Measurements from ENCODE around the gene CENPS.

Gene CENPS

GRCh38 chr1:10433790-10434189, 3.6 kb downstream of the CENPS start:
- H3K4me1 ChIP-seq (ENCODE audit: control insufficient read depth, insufficient read depth, low read length): peaks cover 3% of the 10 kb centered on the region
- H3K9me3 ChIP-seq (ENCODE audit: control insufficient read depth, low read length): no peaks in the 10 kb centered on the region
- 93 to 96% methylated on average over 8 to 10 of the region's 11 CpGs for WGBS, 2 experiments
- no peak overlapping the region for H3K27ac ChIP-seq (ENCODE audit: insufficient read depth, low read depth, low read length, poor library complexity, severe bottlenecking)
- no peaks in the 10 kb centered on the region for H3K27me3 ChIP-seq (ENCODE audit: control insufficient read depth, insufficient read depth, low read length, poor library complexity, severe bottlenecking)
- no peaks in the 10 kb centered on the region for H3K36me3 ChIP-seq (ENCODE audit: control insufficient read depth, insufficient read depth, low read length)
- no peak overlapping the region for H3K4me3 ChIP-seq (ENCODE audit: insufficient read depth, low read depth, low read length)

GRCh38 chr1:10434590-10434989, 4.4 kb downstream of the CENPS start:
- WGBS, 2 experiments: 94 to 95% methylated on average over 5 of the region's 5 CpGs
- no peaks in the 10 kb centered on the region for H3K36me3 ChIP-seq (ENCODE audit: control insufficient read depth, insufficient read depth, low read length)
- no peaks in the 10 kb centered on the region for H3K27me3 ChIP-seq (ENCODE audit: control insufficient read depth, insufficient read depth, low read length, poor library complexity, severe bottlenecking)

GRCh38 chr1:10437052-10437451, 6.8 kb downstream of the CENPS start:
- no peak overlapping the region for H3K4me3 ChIP-seq (ENCODE audit: insufficient read depth, low read depth, low read length)
- no peak overlapping the region for H3K27ac ChIP-seq (ENCODE audit: insufficient read depth, low read depth, low read length, poor library complexity, severe bottlenecking)
- H3K27me3 ChIP-seq (ENCODE audit: control insufficient read depth, insufficient read depth, low read length, poor library complexity, severe bottlenecking): no peaks in the 10 kb centered on the region
- peaks cover 11% of the 10 kb centered on the region for H3K36me3 ChIP-seq (ENCODE audit: control insufficient read depth, insufficient read depth, low read length)
- H3K9me3 ChIP-seq (ENCODE audit: control insufficient read depth, low read length): no peaks in the 10 kb centered on the region
- 92 to 100% methylated on average over 1 of the region's 1 CpG for WGBS, 2 experiments
- no peaks in the 10 kb centered on the region for H3K4me1 ChIP-seq (ENCODE audit: control insufficient read depth, insufficient read depth, low read length)

More at GRCh38 chr1:10434590-10434989, 4.4 kb downstream of the CENPS start:
- no peaks in the 10 kb centered on the region for H3K9me3 ChIP-seq (ENCODE audit: control insufficient read depth, low read length)
- no peak overlapping the region for H3K4me3 ChIP-seq (ENCODE audit: insufficient read depth, low read depth, low read length)
- H3K4me1 ChIP-seq (ENCODE audit: control insufficient read depth, insufficient read depth, low read length): peaks cover 3% of the 10 kb centered on the region
- H3K27ac ChIP-seq (ENCODE audit: insufficient read depth, low read depth, low read length, poor library complexity, severe bottlenecking): no peak overlapping the region

GRCh38 chr1:10438677-10439163, 8.5 kb downstream of the CENPS start:
- Histone ChIP-seq H3K36me3 (ENCODE audit: control insufficient read depth, insufficient read depth, low read length) (peaks cover 11% of the 10 kb centered on the region), H3K27me3 (ENCODE audit: control insufficient read depth, insufficient read depth, low read length, poor library complexity, severe bottlenecking) (no peaks in the 10 kb centered on the region), H3K4me1 (ENCODE audit: control insufficient read depth, insufficient read depth, low read length) (no peaks in the 10 kb centered on the region), H3K9me3 (ENCODE audit: control insufficient read depth, low read length) (no peaks in the 10 kb centered on the region), H3K27ac (ENCODE audit: insufficient read depth, low read depth, low read length, poor library complexity, severe bottlenecking) (no peak overlapping the region), H3K4me3 (ENCODE audit: insufficient read depth, low read depth, low read length) (no peak overlapping the region)
- 91 to 93% methylated on average over 7 of the region's 7 CpGs for WGBS, 2 experiments

- Histone ChIP-seq H3K27me3 (ENCODE audit: control insufficient read depth, insufficient read depth, low read length, poor library complexity, severe bottlenecking) (no peaks in the 10 kb centered on the region), H3K36me3 (ENCODE audit: control insufficient read depth, insufficient read depth, low read length) (peaks cover 11% of the 10 kb centered on the region), H3K4me3 (ENCODE audit: insufficient read depth, low read depth, low read length) (no peak overlapping the region), H3K9me3 (ENCODE audit: control insufficient read depth, low read length) (no peaks in the 10 kb centered on the region), H3K27ac (ENCODE audit: insufficient read depth, low read depth, low read length, poor library complexity, severe bottlenecking) (no peak overlapping the region), H3K4me1 (ENCODE audit: control insufficient read depth, insufficient read depth, low read length) (no peaks in the 10 kb centered on the region)
- 97 to 98% methylated on average over 2 of the region's 2 CpGs for WGBS, 2 experiments
These were observed 10.1 kb downstream of the CENPS start for GRCh38 chr1:10440305-10440704.

GRCh38 chr1:10440794-10441193, 10.6 kb downstream of the CENPS start:
- H3K4me1 ChIP-seq (ENCODE audit: control insufficient read depth, insufficient read depth, low read length): no peaks in the 10 kb centered on the region
- H3K27me3 ChIP-seq (ENCODE audit: control insufficient read depth, insufficient read depth, low read length, poor library complexity, severe bottlenecking): no peaks in the 10 kb centered on the region
- no peak overlapping the region for H3K4me3 ChIP-seq (ENCODE audit: insufficient read depth, low read depth, low read length)
- peaks cover 11% of the 10 kb centered on the region for H3K36me3 ChIP-seq (ENCODE audit: control insufficient read depth, insufficient read depth, low read length)
- no peaks in the 10 kb centered on the region for H3K9me3 ChIP-seq (ENCODE audit: control insufficient read depth, low read length)
- WGBS, 2 experiments: 92 to 95% methylated on average over 5 of the region's 5 CpGs
- no peak overlapping the region for H3K27ac ChIP-seq (ENCODE audit: insufficient read depth, low read depth, low read length, poor library complexity, severe bottlenecking)

- H3K36me3 ChIP-seq (ENCODE audit: control insufficient read depth, insufficient read depth, low read length): peaks cover 11% of the 10 kb centered on the region
- no peaks in the 10 kb centered on the region for H3K27me3 ChIP-seq (ENCODE audit: control insufficient read depth, insufficient read depth, low read length, poor library complexity, severe bottlenecking)
- no peak overlapping the region for H3K4me3 ChIP-seq (ENCODE audit: insufficient read depth, low read depth, low read length)
- H3K9me3 ChIP-seq (ENCODE audit: control insufficient read depth, low read length): no peaks in the 10 kb centered on the region
- WGBS, 2 experiments: 95 to 96% methylated on average over 6 of the region's 6 CpGs
- H3K4me1 ChIP-seq (ENCODE audit: control insufficient read depth, insufficient read depth, low read length): no peaks in the 10 kb centered on the region
- no peak overlapping the region for H3K27ac ChIP-seq (ENCODE audit: insufficient read depth, low read depth, low read length, poor library complexity, severe bottlenecking)
These were observed 14.0 kb downstream of the CENPS start for GRCh38 chr1:10444248-10444647.

GRCh38 chr1:10444795-10445397, 14.7 kb downstream of the CENPS start:
- Histone ChIP-seq H3K36me3 (ENCODE audit: control insufficient read depth, insufficient read depth, low read length) (peaks cover 10% of the 10 kb centered on the region), H3K27me3 (ENCODE audit: control insufficient read depth, insufficient read depth, low read length, poor library complexity, severe bottlenecking) (no peaks in the 10 kb centered on the region), H3K4me3 (ENCODE audit: insufficient read depth, low read depth, low read length) (no peak overlapping the region), H3K27ac (ENCODE audit: insufficient read depth, low read depth, low read length, poor library complexity, severe bottlenecking) (no peak overlapping the region), H3K9me3 (ENCODE audit: control insufficient read depth, low read length) (no peaks in the 10 kb centered on the region), H3K4me1 (ENCODE audit: control insufficient read depth, insufficient read depth, low read length) (peaks cover 2% of the 10 kb centered on the region)
- 92 to 97% methylated on average over 7 of the region's 7 CpGs for WGBS, 2 experiments

GRCh38 chr1:10446790-10447422, 16.7 kb downstream of the CENPS start:
- Histone ChIP-seq H3K4me1 (ENCODE audit: control insufficient read depth, insufficient read depth, low read length) (peaks cover 20% of the 10 kb centered on the region), H3K27me3 (ENCODE audit: control insufficient read depth, insufficient read depth, low read length, poor library complexity, severe bottlenecking) (no peaks in the 10 kb centered on the region), H3K9me3 (ENCODE audit: control insufficient read depth, low read length) (no peaks in the 10 kb centered on the region), H3K4me3 (ENCODE audit: insufficient read depth, low read depth, low read length) (no peak overlapping the region), H3K27ac (ENCODE audit: insufficient read depth, low read depth, low read length, poor library complexity, severe bottlenecking) (no peak overlapping the region), H3K36me3 (ENCODE audit: control insufficient read depth, insufficient read depth, low read length) (no peaks in the 10 kb centered on the region)
- WGBS, 2 experiments: 96 to 98% methylated on average over 7 of the region's 7 CpGs

- Histone ChIP-seq H3K4me3 (ENCODE audit: insufficient read depth, low read depth, low read length) (no peak within 1 kb of the TSS), H3K27me3 (ENCODE audit: control insufficient read depth, insufficient read depth, low read length, poor library complexity, severe bottlenecking) (no peaks in the 10 kb centered on the region), H3K27ac (ENCODE audit: insufficient read depth, low read depth, low read length, poor library complexity, severe bottlenecking) (no peak within 1 kb of the TSS), H3K4me1 (ENCODE audit: control insufficient read depth, insufficient read depth, low read length) (peaks cover 20% of the 10 kb centered on the region), H3K9me3 (ENCODE audit: control insufficient read depth, low read length) (no peaks in the 10 kb centered on the region), H3K36me3 (ENCODE audit: control insufficient read depth, insufficient read depth, low read length) (no peaks in the 10 kb centered on the region)
- WGBS, 2 experiments: 93 to 95% methylated on average over 10 of the region's 10 CpGs
These were observed 19.5 kb downstream of the CENPS start, which contains the start of gene CORT for GRCh38 chr1:10449751-10450150. TSS of gene CORT (plus strand) at chr1:10450031. CDS start at chr1:10450224, 193 bp downstream.
